ENCODE measurements around the gene ETV5.

The ETV5 gene

GRCh38 chr3:186059192-186059591 is 49.7 kb downstream of the ETV5 start:
- TF ChIP-seq, protein P1, sequence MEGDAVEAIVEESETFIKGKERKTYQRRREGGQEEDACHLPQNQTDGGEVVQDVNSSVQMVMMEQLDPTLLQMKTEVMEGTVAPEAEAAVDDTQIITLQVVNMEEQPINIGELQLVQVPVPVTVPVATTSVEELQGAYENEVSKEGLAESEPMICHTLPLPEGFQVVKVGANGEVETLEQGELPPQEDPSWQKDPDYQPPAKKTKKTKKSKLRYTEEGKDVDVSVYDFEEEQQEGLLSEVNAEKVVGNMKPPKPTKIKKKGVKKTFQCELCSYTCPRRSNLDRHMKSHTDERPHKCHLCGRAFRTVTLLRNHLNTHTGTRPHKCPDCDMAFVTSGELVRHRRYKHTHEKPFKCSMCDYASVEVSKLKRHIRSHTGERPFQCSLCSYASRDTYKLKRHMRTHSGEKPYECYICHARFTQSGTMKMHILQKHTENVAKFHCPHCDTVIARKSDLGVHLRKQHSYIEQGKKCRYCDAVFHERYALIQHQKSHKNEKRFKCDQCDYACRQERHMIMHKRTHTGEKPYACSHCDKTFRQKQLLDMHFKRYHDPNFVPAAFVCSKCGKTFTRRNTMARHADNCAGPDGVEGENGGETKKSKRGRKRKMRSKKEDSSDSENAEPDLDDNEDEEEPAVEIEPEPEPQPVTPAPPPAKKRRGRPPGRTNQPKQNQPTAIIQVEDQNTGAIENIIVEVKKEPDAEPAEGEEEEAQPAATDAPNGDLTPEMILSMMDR (IDR thresholded peaks at IDR 0.05) = no peak

DNA sequence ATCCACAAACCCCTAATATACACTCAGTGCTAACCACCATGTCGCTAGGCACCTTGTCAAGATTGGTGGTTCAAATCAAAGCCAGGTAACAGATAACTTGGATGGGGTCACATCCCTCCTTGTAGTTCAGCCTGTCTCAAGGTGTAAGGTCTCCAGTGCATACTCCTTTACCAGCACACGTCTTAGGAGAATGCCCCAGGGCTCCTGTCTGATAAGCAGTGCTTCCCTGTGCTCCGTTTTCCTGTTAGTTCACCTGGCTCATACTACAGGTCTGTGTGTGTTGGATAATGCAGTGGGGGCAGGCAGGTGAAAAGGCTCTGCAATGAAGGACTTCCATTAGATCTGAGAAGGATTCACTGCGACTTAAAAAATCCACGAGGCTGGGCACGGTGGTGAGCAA is 50.7 kb downstream of the ETV5 start:
- TF ChIP-seq, protein P1 (IDR thresholded peaks at IDR 0.05) = no peak

DNA sequence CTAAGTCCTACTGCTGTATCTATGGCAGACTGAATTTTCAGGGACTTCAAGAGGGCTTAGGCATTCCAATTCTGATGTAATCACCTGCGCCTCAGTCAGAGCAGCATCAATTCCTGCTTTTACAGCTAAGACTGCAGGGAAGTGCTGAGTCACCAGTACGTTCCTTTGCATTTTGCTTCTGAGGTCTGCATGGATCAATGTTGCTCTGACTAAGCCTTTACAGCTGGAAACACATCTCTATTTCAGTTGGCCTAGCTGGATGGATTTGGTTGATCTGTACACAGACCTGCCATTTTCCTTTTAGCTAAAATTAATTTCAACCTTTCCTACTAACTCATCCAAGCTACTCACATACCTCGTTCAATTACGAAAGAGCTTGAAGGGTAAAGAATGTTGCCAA is 51.3 kb downstream of the ETV5 start:
- TF ChIP-seq, protein P1 (IDR thresholded peaks at IDR 0.05) = no peak

- TF ChIP-seq, protein P1 (IDR thresholded peaks at IDR 0.05) = no peak
Measured at GRCh38 chr3:186054792-186055352, 54.0 kb downstream of the ETV5 start.

GRCh38 chr3:186053954-186054791 is 54.7 kb downstream of the ETV5 start:
- TF ChIP-seq, protein P1 (IDR thresholded peaks at IDR 0.05) = no peak

DNA sequence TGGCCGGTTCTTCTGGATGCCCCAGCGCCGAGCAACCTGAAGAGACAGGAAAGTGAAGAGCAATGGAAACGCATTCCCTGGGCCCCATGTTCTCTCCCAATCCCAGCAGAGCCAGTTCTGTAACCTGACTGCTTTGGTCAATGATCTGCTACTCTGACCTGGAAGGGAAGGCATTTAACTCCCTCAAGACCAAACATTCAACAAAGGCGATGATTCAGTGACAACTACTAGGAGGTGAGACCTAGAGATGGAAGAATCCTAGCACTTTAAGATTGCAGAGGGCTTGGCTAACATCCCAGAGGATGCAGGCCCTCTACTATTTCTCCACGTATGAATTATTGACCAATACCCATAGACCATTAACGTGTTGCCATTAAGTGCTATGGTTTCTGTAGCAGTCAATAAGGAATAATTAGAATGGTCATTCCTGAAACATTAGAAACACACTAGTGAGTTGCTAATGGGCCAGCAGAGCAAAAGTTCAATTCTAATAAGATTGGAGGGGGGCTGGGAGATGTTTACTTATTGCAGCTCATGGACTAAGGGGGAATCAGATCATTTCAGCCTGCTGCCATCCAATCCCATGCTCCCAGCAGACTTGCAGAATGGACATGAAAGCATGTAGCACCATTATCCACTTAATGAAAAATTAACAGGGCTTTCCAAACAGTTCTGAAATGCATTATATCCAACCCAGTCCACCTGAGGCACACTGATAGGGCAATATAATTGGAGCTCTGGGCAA is 56.6 kb downstream of the ETV5 start:
- TF ChIP-seq, protein P1 (IDR thresholded peaks at IDR 0.05) = no peak

GRCh38 chr3:186049001-186049400 is 59.9 kb downstream of the ETV5 start:
- TF ChIP-seq, protein P1 (IDR thresholded peaks at IDR 0.05) = no peak
